HepG2 (cell line): ENCODE results near the gene DCTN2. TPM values are rescaled to one million over a fixed set of nuclear protein-coding genes. Genes with fewer than 3 reads are reported as not detected.

ENCODE experiments used
- ARID4A ChIP-seq: sonication (generic); formaldehyde crosslinking; IDR thresholded peaks from 2 replicates; pipeline ENCODE4 v1.5.0; 2020; ENCODE audit warnings: mild to moderate bottlenecking, missing genetic modification reagents, borderline replicate concordance
- DNMT3B ChIP-seq: conservative IDR thresholded peaks from 2 replicates; pipeline ENCODE4 v1.6.1; 2016; ENCODE audit warnings: missing biosample characterization, control low read depth
- FLYWCH1 ChIP-seq: sonication (generic); formaldehyde crosslinking; IDR thresholded peaks from 2 replicates; pipeline ENCODE4 v1.8.1; 2023; ENCODE audit warnings: mild to moderate bottlenecking, missing genetic modification reagents
- FOSL2 ChIP-seq: sonication (generic); formaldehyde crosslinking; IDR thresholded peaks from 2 replicates; pipeline ENCODE4 v1.4.0; 2020; ENCODE audit warnings: missing genetic modification reagents
- GLI4 ChIP-seq: sonication (generic); formaldehyde crosslinking; IDR thresholded peaks from 2 replicates; pipeline ENCODE4 v1.5.1; 2020; ENCODE audit warnings: missing genetic modification reagents, mild to moderate bottlenecking, moderate library complexity, borderline replicate concordance
- HDAC1 ChIP-seq: sonication (generic); formaldehyde crosslinking; IDR thresholded peaks from 2 replicates; pipeline ENCODE4 v1.5.1; 2020; ENCODE audit warnings: mild to moderate bottlenecking, missing genetic modification reagents
- IRF2 ChIP-seq: IDR thresholded peaks from 2 replicates; pipeline ENCODE4 v1.6.1; 2018; ENCODE audit warnings: missing genetic modification reagents, missing compliant biosample characterization
- KMT2A ChIP-seq: sonication (generic); formaldehyde crosslinking; IDR thresholded peaks from 2 replicates; pipeline ENCODE4 v1.4.0; 2020; ENCODE audit warnings: missing genetic modification reagents
- MEIS2 ChIP-seq: sonication (generic); formaldehyde crosslinking; IDR thresholded peaks from 2 replicates; pipeline ENCODE4 v1.9.0; 2021; ENCODE audit warnings: mild to moderate bottlenecking, missing genetic modification reagents
- NCOA2 ChIP-seq: sonication (generic); formaldehyde crosslinking; IDR thresholded peaks from 2 replicates; pipeline ENCODE4 v1.8.0; 2022; ENCODE audit warnings: inconsistent platforms
- RFX1 ChIP-seq: fragments of 450-650 bp; IDR thresholded peaks from 2 replicates; pipeline ENCODE4 v1.6.1; 2017
- SP2 ChIP-seq: sonication (generic); formaldehyde crosslinking; IDR thresholded peaks from 2 replicates; pipeline ENCODE4 v1.5.1; 2020; ENCODE audit warnings: mild to moderate bottlenecking, missing genetic modification reagents
- TGIF2 ChIP-seq: IDR thresholded peaks from 2 replicates; pipeline ENCODE4 v1.6.1; 2016; ENCODE audit warnings: control low read depth, missing compliant biosample characterization
- ZBTB7A ChIP-seq: sonication (generic); formaldehyde crosslinking; IDR thresholded peaks from 2 replicates; pipeline ENCODE4 v1.8.0; 2022; ENCODE audit warnings: mild to moderate bottlenecking, missing genetic modification reagents
- ZBTB8A ChIP-seq: sonication (generic); formaldehyde crosslinking; IDR thresholded peaks from 2 replicates; pipeline ENCODE4 v1.4.0; 2020; ENCODE audit warnings: mild to moderate bottlenecking, low read depth, missing genetic modification reagents, borderline replicate concordance
- ZEB1 ChIP-seq: IDR thresholded peaks from 2 replicates; pipeline ENCODE4 v1.6.1; 2012; ENCODE audit warnings: mild to moderate bottlenecking, low read depth, inconsistent platforms; ENCODE audit not compliant: insufficient replicate concordance
- ZMYM4 ChIP-seq: sonication (generic); formaldehyde crosslinking; IDR thresholded peaks from 2 replicates; pipeline ENCODE4 v1.8.1; 2023; ENCODE audit warnings: mild to moderate bottlenecking, missing genetic modification reagents
- ZNF12 ChIP-seq: sonication (generic); formaldehyde crosslinking; IDR thresholded peaks from 2 replicates; pipeline ENCODE4 v1.5.0; 2020; ENCODE audit warnings: missing genetic modification reagents
- ZNF124 ChIP-seq: sonication (generic); formaldehyde crosslinking; IDR thresholded peaks from 2 replicates; pipeline ENCODE4 v1.4.0; 2020; ENCODE audit warnings: missing genetic modification reagents
- ZNF317 ChIP-seq: sonication (generic); formaldehyde crosslinking; IDR thresholded peaks from 2 replicates; pipeline ENCODE4 v1.5.0; 2020; ENCODE audit warnings: mild to moderate bottlenecking, missing genetic modification reagents
- ZNF331 ChIP-seq: sonication (generic); formaldehyde crosslinking; IDR thresholded peaks from 2 replicates; pipeline ENCODE4 v1.4.0; 2020; ENCODE audit warnings: missing genetic modification reagents
- ZNF512 ChIP-seq: sonication (generic); formaldehyde crosslinking; IDR thresholded peaks from 2 replicates; pipeline ENCODE4 v1.4.0; 2020; ENCODE audit warnings: mild to moderate bottlenecking, missing genetic modification reagents
- ZNF547 ChIP-seq: sonication (generic); formaldehyde crosslinking; IDR thresholded peaks from 2 replicates; pipeline ENCODE4 v1.5.1; 2020; ENCODE audit warnings: mild to moderate bottlenecking, missing genetic modification reagents
- ZNF563 ChIP-seq: sonication (generic); formaldehyde crosslinking; IDR thresholded peaks from 2 replicates; pipeline ENCODE4 v1.8.0; 2022; ENCODE audit warnings: mild to moderate bottlenecking, moderate library complexity, missing genetic modification reagents
- ZNF768 ChIP-seq: sonication (generic); formaldehyde crosslinking; IDR thresholded peaks from 2 replicates; pipeline ENCODE4 v1.4.0; 2020; ENCODE audit warnings: missing genetic modification reagents
- ZSCAN25 ChIP-seq: sonication (generic); formaldehyde crosslinking; IDR thresholded peaks from 2 replicates; pipeline ENCODE4 v1.8.0; 2022; ENCODE audit warnings: mild to moderate bottlenecking, missing genetic modification reagents
- polyA plus RNA-seq, 8 experiments: library from polyadenylated mRNA; depleted of rRNA in 3 of 8; stranded (reverse) in 7 of 8; unstranded in 1 of 8; fragments of >200 nt; fragmentation: Illumina TruSeq in 4 of 8; extraction: Trizol in 4 of 8; gene quantifications; 2 replicates each; pipeline versions ENCODE4 v1.2.1 to v1.2.3, GENCODE V29; 2011 to 2016; ENCODE audit warnings: low read depth in 4 of 8, missing spikeins in 1 of 8, mixed read lengths in 1 of 8; ENCODE audit not compliant: insufficient read depth in 1 of 8
- total RNA-seq, 5 experiments: library from RNA; depleted of rRNA; stranded (reverse); fragments of >200 nt; fragmentation: Illumina TruSeq; extraction: Trizol; gene quantifications; 2 replicates each; pipeline ENCODE4 v1.2.3, GENCODE V29; 2016; ENCODE audit warnings: low read depth in 1 of 5

The DCTN2 gene
- total and polyA plus RNA-seq, 2 of the 13 experiments (the other 11 are each of a cell fraction or from before 2014, with no cell fraction given) = 72.0 to 77.4 TPM

GRCh38 chr12:57590864-57591781 lies 44.1 kb upstream of the DCTN2 start, which contains the start of gene PIP4K2C (continued):
- TF ChIP-seq ZMYM4 (0 out of 2 replicates have a peak, but pooled peaks have one; percentile 35), ZEB1 (peak; percentile 95), RFX1 (no peak), ZNF12 (peak; percentile 38; the same call in 1 of the 2 replicates), ZBTB8A (CRISPR knock-in tag) (0 out of 2 replicates have a peak, but pooled peaks have one; percentile 19), ZBTB7A (CRISPR knock-in tag) (no peak), FOSL2 (CRISPR knock-in tag) (peak; percentile 6; the same call in 1 of the 2 replicates), GLI4 (CRISPR knock-in tag) (0 out of 2 replicates have a peak, but pooled peaks have one; percentile 49), MEIS2 (CRISPR knock-in tag) (no peak), NCOA2 (0 out of 2 replicates have a peak, but pooled peaks have one; percentile 17), KMT2A (CRISPR knock-in tag) (0 out of 2 replicates have a peak, but pooled peaks have one; percentile 27), ZNF512 (CRISPR knock-in tag) (0 out of 2 replicates have a peak, but pooled peaks have one; percentile 76), ZNF124 (CRISPR knock-in tag) (0 out of 2 replicates have a peak, but pooled peaks have one; percentile 23), TGIF2 (0 out of 2 replicates have a peak, but pooled peaks have one; percentile 25), IRF2 (peak; percentile 14; the same call in 1 of the 2 replicates), ZNF563 (peak; percentile 65; the same call in 1 of the 2 replicates), ZSCAN25 (CRISPR knock-in tag) (no peak), DNMT3B (CRISPR knock-in tag) (no peak), ZNF547 (CRISPR knock-in tag) (peak; percentile 76; the same call in 1 of the 2 replicates), ZNF331 (CRISPR knock-in tag) (peak; percentile 50), ZNF768 (CRISPR knock-in tag) (no peak; the same call in 1 of the 2 replicates), FLYWCH1 (peak; percentile 73; the same call in 1 of the 2 replicates), ZNF317 (CRISPR knock-in tag) (peak; percentile 63; the same call in 1 of the 2 replicates), HDAC1 (CRISPR knock-in tag) (peak; percentile 95), SP2 (no peak), ARID4A (CRISPR knock-in tag) (peak; percentile 97)
